CD4-positive, alpha-beta memory T cell (primary cell): ENCODE results near the gene ELMO1. TPM values are rescaled to one million over a fixed set of nuclear protein-coding genes. Genes with fewer than 3 reads are reported as not detected.

Experiments
- CTCF ChIA-PET: fragments of 350-600 bp; sonication (Branson Sonifier 250); formaldehyde crosslinking; loops from one replicate; lab custom pipeline; 2021; ENCODE audit warnings: inconsistent platforms; ENCODE audit not compliant: partially characterized antibody; lab: Charles Lee
- POLR2A ChIA-PET: fragments of 350-600 bp; sonication (Branson Sonifier 250); formaldehyde crosslinking; loops from one replicate; lab custom pipeline; 2021; ENCODE audit not compliant: partially characterized antibody; lab: Charles Lee
- DNase-seq, 5 donors: peaks; one replicate each; pipeline versions ENCODE4 v3.0.0 to v3.0.0-alpha.2; 2020 to 2022; ENCODE audit warnings: mixed read lengths in 1 of 5
- H3K27ac ChIP-seq: one replicate; pipeline ENCODE4 v1.7.0; 2013; ENCODE audit warnings: low read depth, low read length
- H3K27me3 ChIP-seq: 2 replicates; pipeline ENCODE4 v1.7.0; 2013; ENCODE audit warnings: mild to moderate bottlenecking, low read length, moderate library complexity; ENCODE audit not compliant: insufficient read depth
- H3K36me3 ChIP-seq: 2 replicates; pipeline ENCODE4 v1.7.0; 2013; ENCODE audit warnings: mild to moderate bottlenecking, low read length, moderate library complexity; ENCODE audit not compliant: insufficient read depth
- H3K4me1 ChIP-seq: 2 replicates; pipeline ENCODE4 v1.7.0; 2013; ENCODE audit warnings: mild to moderate bottlenecking, low read length, moderate library complexity; ENCODE audit not compliant: insufficient read depth
- H3K4me3 ChIP-seq, 2 donors: one replicate each; pipeline ENCODE4 v1.7.0; 2013; ENCODE audit warnings: low read length in 2 of 2, mild to moderate bottlenecking in 1 of 2
- H3K9me3 ChIP-seq, 2 donors: one replicate each; pipeline ENCODE4 v1.7.0; 2013; ENCODE audit warnings: low read length in 2 of 2, control low read depth in 1 of 2; ENCODE audit not compliant: control insufficient read depth in 1 of 2
- H3K27ac Mint-ChIP-seq, 7 donors: one replicate each; pipeline ENCODE4 v1.8.0; 2020 to 2021; ENCODE audit warnings: mixed read lengths in 7 of 7, mild to moderate bottlenecking in 6 of 7, inconsistent platforms in 3 of 7, moderate library complexity in 3 of 7
- H3K27me3 Mint-ChIP-seq, 2 donors: one replicate each; pipeline ENCODE4 v1.8.0; 2020 to 2021; ENCODE audit warnings: mixed read lengths in 2 of 2
- H3K36me3 Mint-ChIP-seq, 2 donors: one replicate each; pipeline ENCODE4 v1.8.0; 2020 to 2021; ENCODE audit warnings: mixed read lengths in 2 of 2, inconsistent platforms in 1 of 2, mild to moderate bottlenecking in 1 of 2
- H3K4me1 Mint-ChIP-seq, 4 donors: one replicate each; pipeline ENCODE4 v1.8.0; 2020 to 2021; ENCODE audit warnings: mixed read lengths in 4 of 4, mild to moderate bottlenecking in 1 of 4
- H3K4me3 Mint-ChIP-seq, 8 donors: one replicate each; pipeline ENCODE4 v1.8.0; 2020 to 2021; ENCODE audit warnings: mixed read lengths in 8 of 8, mild to moderate bottlenecking in 7 of 8, moderate library complexity in 6 of 8, inconsistent platforms in 3 of 8
- H3K9me3 Mint-ChIP-seq, 8 donors: one replicate each; pipeline ENCODE4 v1.8.0; 2020 to 2021; ENCODE audit warnings: mixed read lengths in 8 of 8, mild to moderate bottlenecking in 5 of 8, inconsistent platforms in 3 of 8, moderate library complexity in 1 of 8
- intact Hi-C: fragments of 100-400 bp; cut with micrococcal nuclease; formaldehyde crosslinking; loops from one replicate; pipeline ENCODE4 v1.15.1; 2023
- polyA plus RNA-seq, 2 donors: library from polyadenylated mRNA; unstranded; fragments of 300-500 nt; fragmentation: Illumina TruSeq; gene quantifications; one replicate each; pipeline ENCODE4 v1.2.3, GENCODE V29; 2021
- total RNA-seq, 2 experiments: library from RNA; stranded (reverse); gene quantifications; one replicate each; pipeline ENCODE4 v1.2.3, GENCODE V29; 2021

The ELMO1 gene
- total and polyA plus RNA-seq, 4 experiments from 2014 or later = 45.1 to 131 (median 111) TPM

- H3K4me3 ChIP-seq = no peak overlapping the region
- H3K9me3 ChIP-seq = no peaks in the 10 kb centered on the region
- H3K27ac ChIP-seq = no peak overlapping the region
- peaks cover 0 to 2% (median 0%) of the 10 kb centered on the region in 8 donors for H3K9me3 Mint-ChIP-seq
- H3K36me3 ChIP-seq = peaks cover 5% of the 10 kb centered on the region
- no peak overlapping the region for H3K4me3 Mint-ChIP-seq
- no peak for DNase-seq
- peak overlapping the region in 3 of 7 donors; percentile 26 to 70 (median 29) for H3K27ac Mint-ChIP-seq
- ChIA-PET CTCF (interaction anchor here (1.5 kb wide), 1 partner anchor 182 kb away, joined by 3 read pairs; the partner anchor contains the start of gene ELMO1), POLR2A (no interaction called here)
- H3K27me3 ChIP-seq = no peaks in the 10 kb centered on the region
- H3K36me3 Mint-ChIP-seq = peaks cover 26 to 31% of the 10 kb centered on the region in 2 donors
- no peaks in the 10 kb centered on the region for H3K27me3 Mint-ChIP-seq
- H3K4me1 Mint-ChIP-seq = peaks cover 34 to 44% (median 37%) of the 10 kb centered on the region in 4 donors
- peaks cover 12% of the 10 kb centered on the region for H3K4me1 ChIP-seq
- intact Hi-C loops = no loop called here
These were observed 181.4 kb downstream of the ELMO1 start for GRCh38 chr7:37267251-37267650.

GRCh38 chr7:37265876-37266275, 182.8 kb downstream of the ELMO1 start:
- Histone ChIP-seq H3K9me3 (no peaks in the 10 kb centered on the region), H3K4me3 (no peak overlapping the region), H3K4me1 (peaks cover 12% of the 10 kb centered on the region), H3K27me3 (no peaks in the 10 kb centered on the region), H3K27ac (no peak overlapping the region), H3K36me3 (no peaks in the 10 kb centered on the region)
- H3K4me3 Mint-ChIP-seq = peak overlapping the region in 1 of 8 donors; percentile 21
- peaks cover 16 to 24% of the 10 kb centered on the region in 2 donors for H3K36me3 Mint-ChIP-seq
- peaks cover 0 to 2% (median 0%) of the 10 kb centered on the region in 8 donors for H3K9me3 Mint-ChIP-seq
- H3K4me1 Mint-ChIP-seq = peaks cover 35 to 44% (median 39%) of the 10 kb centered on the region in 4 donors
- peak overlapping the region in 3 of 7 donors; percentile 47 to 82 (median 67) for H3K27ac Mint-ChIP-seq
- intact Hi-C loops = no loop called here
- POLR2A ChIA-PET = no interaction called here
- H3K27me3 Mint-ChIP-seq = no peaks in the 10 kb centered on the region
- CTCF ChIA-PET = interaction anchor here (1.1 kb wide), 1 partner anchor 88 kb away, joined by 6 read pairs; no protein-coding TSS in a partner anchor
- DNase-seq = no peak

- Mint-ChIP-seq H3K27me3 (no peaks in the 10 kb centered on the region), H3K36me3 (peaks cover 16 to 23% of the 10 kb centered on the region in 2 donors), H3K4me3 (no peak overlapping the region), H3K27ac (peak overlapping the region; percentile 3 to 82 (median 47)), H3K9me3 (peaks cover 0 to 2% (median 0%) of the 10 kb centered on the region in 8 donors), H3K4me1 (peaks cover 38 to 52% (median 45%) of the 10 kb centered on the region in 4 donors)
- Histone ChIP-seq H3K27me3 (no peaks in the 10 kb centered on the region), H3K27ac (no peak overlapping the region), H3K4me3 (no peak overlapping the region), H3K36me3 (no peaks in the 10 kb centered on the region), H3K9me3 (no peaks in the 10 kb centered on the region), H3K4me1 (peaks cover 17% of the 10 kb centered on the region)
- CTCF ChIA-PET = interaction anchor here (1.1 kb wide), 1 partner anchor 88 kb away, joined by 6 read pairs; no protein-coding TSS in a partner anchor
- POLR2A ChIA-PET = interaction anchor here (0.6 kb wide), 1 partner anchor 983 kb away, joined by 3 read pairs; no protein-coding TSS in a partner anchor
- intact Hi-C loops = no loop called here
- DNase-seq = no peak
These were observed 183.7 kb downstream of the ELMO1 start for GRCh38 chr7:37265006-37265405.

- H3K4me3 ChIP-seq = no peak overlapping the region
- Mint-ChIP-seq H3K4me3 (no peak overlapping the region), H3K36me3 (peaks cover 19 to 28% of the 10 kb centered on the region in 2 donors), H3K9me3 (no peaks in the 10 kb centered on the region), H3K27ac (no peak overlapping the region), H3K4me1 (peaks cover 33 to 57% (median 46%) of the 10 kb centered on the region in 4 donors), H3K27me3 (no peaks in the 10 kb centered on the region)
- peaks cover 26% of the 10 kb centered on the region for H3K4me1 ChIP-seq
- intact Hi-C loops = no loop called here
- DNase-seq = no peak
- H3K36me3 ChIP-seq = no peaks in the 10 kb centered on the region
- ChIA-PET POLR2A (interaction anchor here (0.8 kb wide), 1 partner anchor 80 kb away, joined by 3 read pairs; no protein-coding TSS in a partner anchor), CTCF (no interaction called here)
- no peaks in the 10 kb centered on the region for H3K9me3 ChIP-seq
- H3K27ac ChIP-seq = no peak overlapping the region
- no peaks in the 10 kb centered on the region for H3K27me3 ChIP-seq
These were observed 186.5 kb downstream of the ELMO1 start for GRCh38 chr7:37262181-37262580.

- peak overlapping the region in 3 of 7 donors; percentile 77 to 85 (median 79) for H3K27ac Mint-ChIP-seq
- Histone ChIP-seq H3K4me1 (peaks cover 25% of the 10 kb centered on the region), H3K27ac (no peak overlapping the region), H3K4me3 (no peak overlapping the region), H3K36me3 (peaks cover 4% of the 10 kb centered on the region), H3K27me3 (no peaks in the 10 kb centered on the region), H3K9me3 (no peaks in the 10 kb centered on the region)
- intact Hi-C loops = no loop called here
- H3K36me3 Mint-ChIP-seq = peaks cover 44 to 47% of the 10 kb centered on the region in 2 donors
- CTCF ChIA-PET = interaction anchor here (0.5 to 1.3 kb wide), 3 partner anchors 25 to 218 kb away, joined by 3 read pairs; no protein-coding TSS in a partner anchor
- peak overlapping the region in 2 of 8 donors; percentile 47 to 50 for H3K4me3 Mint-ChIP-seq
- no peaks in the 10 kb centered on the region for H3K27me3 Mint-ChIP-seq
- no peak for DNase-seq
- H3K9me3 Mint-ChIP-seq = no peaks in the 10 kb centered on the region
- POLR2A ChIA-PET = no interaction called here
- H3K4me1 Mint-ChIP-seq = peaks cover 28 to 49% (median 39%) of the 10 kb centered on the region in 4 donors
These were observed 189.3 kb downstream of the ELMO1 start for GRCh38 chr7:37259319-37259821.

DNA sequence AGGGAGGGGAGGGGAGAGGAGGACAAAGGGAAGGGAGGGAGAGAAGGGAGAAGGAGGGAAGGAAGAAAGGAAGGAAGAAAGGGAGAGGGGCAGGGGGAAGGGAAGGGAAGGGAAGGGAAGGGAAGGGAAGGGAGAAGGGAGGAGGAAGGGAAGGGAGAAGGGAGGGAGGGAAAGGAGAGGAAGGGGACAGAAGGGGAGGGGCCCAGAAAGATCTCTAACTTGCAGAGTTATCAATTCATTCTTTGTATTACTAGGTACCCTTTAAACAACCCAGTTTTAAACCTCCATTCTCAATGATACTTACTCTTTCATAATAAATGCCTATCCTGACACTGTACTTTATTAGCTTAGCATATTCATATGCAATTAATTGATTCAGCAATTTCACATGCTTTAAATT, 192.0 kb downstream of the ELMO1 start:
- no peak for DNase-seq
- CTCF ChIA-PET = no interaction called here
- Mint-ChIP-seq H3K9me3 (peaks cover 0 to 3% (median 0%) of the 10 kb centered on the region in 8 donors), H3K36me3 (peaks cover 58 to 59% of the 10 kb centered on the region in 2 donors), H3K27ac (peak overlapping the region in 4 of 7 donors; percentile 2 to 90 (median 58)), H3K4me1 (peaks cover 35 to 62% (median 40%) of the 10 kb centered on the region in 4 donors), H3K4me3 (no peak overlapping the region), H3K27me3 (no peaks in the 10 kb centered on the region)
- intact Hi-C loops = no loop called here
- POLR2A ChIA-PET = no interaction called here
- H3K4me1 ChIP-seq = peaks cover 25% of the 10 kb centered on the region
- H3K27ac ChIP-seq = no peak overlapping the region
- H3K9me3 ChIP-seq = no peaks in the 10 kb centered on the region
- H3K27me3 ChIP-seq = no peaks in the 10 kb centered on the region
- H3K36me3 ChIP-seq = peaks cover 4% of the 10 kb centered on the region
- no peak overlapping the region for H3K4me3 ChIP-seq

GRCh38 chr7:37255327-37255944, 193.2 kb downstream of the ELMO1 start:
- Histone ChIP-seq H3K27ac (peak overlapping the region; percentile 1), H3K9me3 (no peaks in the 10 kb centered on the region), H3K4me3 (no peak overlapping the region), H3K27me3 (no peaks in the 10 kb centered on the region), H3K36me3 (peaks cover 4% of the 10 kb centered on the region), H3K4me1 (peaks cover 24% of the 10 kb centered on the region)
- H3K27ac Mint-ChIP-seq = peak overlapping the region; percentile 23 to 83 (median 38)
- POLR2A ChIA-PET = interaction anchor here (1.4 kb wide), 1 partner anchor 192 kb away, joined by 4 read pairs; no protein-coding TSS in a partner anchor
- H3K36me3 Mint-ChIP-seq = peaks cover 59 to 62% of the 10 kb centered on the region in 2 donors
- H3K9me3 Mint-ChIP-seq = peaks cover 0 to 3% (median 0%) of the 10 kb centered on the region in 8 donors
- H3K27me3 Mint-ChIP-seq = no peaks in the 10 kb centered on the region
- no peak for DNase-seq
- intact Hi-C loops = no loop called here
- peaks cover 36 to 63% (median 41%) of the 10 kb centered on the region in 4 donors for H3K4me1 Mint-ChIP-seq
- H3K4me3 Mint-ChIP-seq = peak overlapping the region in 1 of 8 donors; percentile 23
- CTCF ChIA-PET = no interaction called here
